Erythroblast (primary cell): ENCODE data around the gene BOD1L1.

Source experiments
- DNase-seq, 2 experiments: peaks; one replicate each; lab custom pipeline; 2025; lab: John Stamatoyannopoulos, UW
- GATA1 ChIP-seq: IDR thresholded peaks from 2 replicates; pipeline ENCODE4 v1.6.1; 2011; ENCODE audit warnings: low read depth, mild to moderate bottlenecking, control low read depth, low read length, moderate library complexity
- POLR2A ChIP-seq: IDR thresholded peaks from 2 replicates; pipeline ENCODE4 v1.6.1; 2011; ENCODE audit warnings: mild to moderate bottlenecking, low read length

Gene BOD1L1

DNA sequence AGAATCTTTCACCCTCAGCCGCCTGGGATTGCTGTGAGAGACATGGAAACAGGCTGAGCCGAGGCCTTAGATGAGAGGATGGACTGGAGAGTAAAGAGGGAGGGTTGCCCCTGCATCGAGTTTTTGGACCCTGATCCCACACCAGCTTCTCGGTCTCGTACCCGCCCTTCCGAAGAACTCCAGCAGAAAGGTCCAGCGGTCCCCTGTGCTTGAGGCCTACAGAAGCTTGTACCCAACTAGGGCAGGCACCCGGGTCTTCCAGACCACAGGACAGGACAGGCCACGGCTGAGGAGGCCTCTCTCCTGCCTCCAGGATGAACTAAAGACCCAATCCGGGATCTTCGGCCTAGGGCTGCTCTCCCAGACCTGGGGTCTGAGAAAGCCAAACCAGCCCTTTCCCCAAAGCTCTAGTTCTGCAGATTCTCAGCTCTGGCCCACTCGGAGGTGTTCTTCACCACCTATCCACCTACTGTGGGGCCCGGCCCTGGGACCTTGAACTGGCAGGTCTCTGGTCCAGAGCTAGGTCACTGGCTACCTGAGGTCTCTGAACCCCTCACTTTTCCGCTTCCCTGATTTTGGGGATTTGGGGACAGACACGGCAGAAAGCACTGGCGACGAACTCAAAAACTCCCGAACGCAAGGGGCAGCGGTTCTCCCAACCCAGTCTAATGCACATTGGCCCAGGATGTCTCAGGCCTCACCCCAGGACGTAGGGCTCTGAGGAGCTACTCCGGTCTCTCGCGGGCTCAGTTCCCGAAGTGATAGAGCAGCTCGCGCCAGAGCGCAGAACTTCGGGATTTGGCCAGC, 84.3 kb downstream of the BOD1L1 start:
- TF ChIP-seq POLR2A (no peak), GATA1 (no peak)
- peak; percentile 9 to 13 for DNase-seq

DNA sequence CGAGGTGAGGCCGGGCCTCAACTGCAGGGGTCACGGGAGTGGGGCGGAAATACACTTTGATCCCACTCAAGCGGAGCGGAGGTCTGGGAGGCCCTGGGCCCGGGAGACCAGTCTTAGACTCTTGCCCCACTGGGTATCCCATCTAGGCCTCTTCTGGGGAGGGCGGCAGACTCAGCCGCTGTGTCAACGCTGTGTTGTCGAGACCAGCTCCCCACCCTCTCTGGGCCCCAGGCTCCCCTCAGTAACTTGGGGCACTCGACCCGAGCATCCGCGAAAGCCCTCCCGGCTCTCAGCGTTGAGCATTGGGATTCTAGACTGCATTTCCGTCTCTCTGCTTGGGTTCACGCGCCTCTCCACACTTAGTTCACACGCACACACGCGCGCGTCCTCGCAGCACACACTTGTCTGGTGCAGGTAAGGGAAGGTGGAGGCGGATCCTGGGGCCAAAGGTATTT, 84.9 kb downstream of the BOD1L1 start:
- TF ChIP-seq POLR2A (no peak), GATA1 (no peak)
- DNase-seq, result no peak

DNA sequence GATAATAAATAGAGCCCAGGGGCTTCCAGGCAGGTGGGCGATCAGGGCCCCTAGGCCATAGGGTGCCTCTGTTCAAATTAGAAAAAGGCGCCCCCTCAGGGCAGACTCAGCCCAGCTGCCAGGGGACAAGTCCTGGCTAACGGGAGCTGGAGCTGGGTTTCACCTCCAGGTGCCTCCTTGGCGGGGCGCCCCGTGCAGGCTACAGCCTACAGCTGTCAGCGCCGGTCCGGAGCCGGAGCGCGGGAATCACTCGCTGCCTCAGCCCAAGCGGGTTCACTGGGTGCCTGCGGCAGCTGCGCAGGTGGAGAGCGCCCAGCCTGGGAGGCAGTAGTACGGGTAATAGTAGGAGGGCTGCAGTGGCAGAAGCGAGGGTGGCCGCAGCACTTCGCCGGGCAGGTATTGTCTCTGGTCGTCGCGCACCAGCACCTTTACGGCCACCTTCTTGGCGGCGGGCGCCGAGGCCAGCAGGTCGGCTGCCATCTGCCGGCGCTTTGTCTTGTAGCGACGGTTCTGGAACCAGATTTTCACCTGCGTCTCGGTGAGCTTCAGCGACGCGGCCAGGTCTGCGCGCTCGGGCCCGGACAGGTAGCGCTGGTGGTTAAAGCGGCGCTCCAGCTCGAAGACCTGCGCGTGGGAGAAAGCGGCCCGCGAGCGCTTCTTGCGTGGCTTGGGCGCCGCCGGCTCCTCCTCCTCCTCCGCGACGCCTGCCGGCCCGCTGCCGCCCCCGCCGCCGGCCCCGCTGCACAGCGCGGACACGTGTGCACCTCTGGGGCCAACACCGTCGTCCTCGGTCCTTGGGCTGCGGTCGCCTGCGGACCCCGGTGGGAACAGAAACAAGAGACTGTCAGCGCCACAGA, 85.6 kb downstream of the BOD1L1 start:
- peak; percentile 33 to 34 for DNase-seq
- TF ChIP-seq POLR2A (no peak), GATA1 (no peak)

DNA sequence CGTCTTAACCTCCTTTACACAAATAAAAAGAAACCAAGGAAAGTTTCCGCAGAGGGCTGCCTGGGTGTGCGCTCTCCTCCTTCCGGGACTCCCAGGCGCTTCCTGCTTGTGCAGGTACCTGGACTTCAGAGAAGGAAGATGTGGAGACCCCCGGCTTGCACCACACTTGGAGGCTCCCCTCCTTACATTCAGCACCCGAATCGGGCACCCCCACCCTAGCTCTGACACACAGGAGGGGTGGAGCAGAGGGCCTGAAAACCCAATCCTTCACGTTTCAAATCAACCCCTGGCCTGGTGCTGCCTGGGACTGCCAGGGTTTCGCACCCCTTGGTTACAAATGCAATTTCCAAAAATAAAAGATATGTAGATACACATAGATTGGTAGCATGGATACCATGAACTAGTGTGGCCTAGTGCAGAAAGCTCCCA, 86.3 kb downstream of the BOD1L1 start:
- TF ChIP-seq POLR2A (no peak), GATA1 (no peak)
- no peak for DNase-seq

DNA sequence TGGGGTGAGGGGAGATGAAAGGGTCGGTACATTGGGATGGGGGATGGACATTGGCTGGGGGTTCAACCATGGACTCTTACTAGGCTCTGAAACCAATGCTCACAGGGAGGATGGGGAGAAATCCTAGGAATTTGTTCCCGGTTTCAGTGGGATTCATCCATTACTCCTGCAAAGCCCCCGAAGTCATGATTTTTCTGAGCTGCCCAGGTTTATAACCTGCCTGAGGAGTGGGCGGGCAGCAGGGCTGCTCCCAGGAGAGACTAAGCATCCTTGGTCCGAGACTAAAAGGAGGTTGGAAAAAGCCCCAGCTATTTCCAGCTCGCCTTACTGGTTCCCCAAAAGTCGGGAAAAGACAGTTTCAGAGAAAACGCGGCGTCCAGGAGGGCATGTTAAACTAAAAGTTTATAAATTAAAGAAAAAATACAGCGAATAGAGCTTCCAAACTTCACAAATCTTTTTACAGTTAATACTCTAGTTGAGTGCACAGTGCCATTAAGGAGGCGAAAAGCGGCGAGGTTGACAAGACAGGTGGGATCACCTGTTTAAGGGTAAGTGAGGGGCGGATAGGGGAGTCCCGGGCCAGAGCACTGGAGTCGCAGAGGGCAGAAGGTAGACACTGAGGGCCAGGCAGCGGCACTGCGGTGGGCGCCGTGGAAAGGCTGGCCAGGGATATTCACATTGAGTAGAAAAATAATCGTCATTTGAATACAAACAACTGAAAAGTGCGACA, 86.9 kb downstream of the BOD1L1 start:
- DNase-seq, result no peak

DNA sequence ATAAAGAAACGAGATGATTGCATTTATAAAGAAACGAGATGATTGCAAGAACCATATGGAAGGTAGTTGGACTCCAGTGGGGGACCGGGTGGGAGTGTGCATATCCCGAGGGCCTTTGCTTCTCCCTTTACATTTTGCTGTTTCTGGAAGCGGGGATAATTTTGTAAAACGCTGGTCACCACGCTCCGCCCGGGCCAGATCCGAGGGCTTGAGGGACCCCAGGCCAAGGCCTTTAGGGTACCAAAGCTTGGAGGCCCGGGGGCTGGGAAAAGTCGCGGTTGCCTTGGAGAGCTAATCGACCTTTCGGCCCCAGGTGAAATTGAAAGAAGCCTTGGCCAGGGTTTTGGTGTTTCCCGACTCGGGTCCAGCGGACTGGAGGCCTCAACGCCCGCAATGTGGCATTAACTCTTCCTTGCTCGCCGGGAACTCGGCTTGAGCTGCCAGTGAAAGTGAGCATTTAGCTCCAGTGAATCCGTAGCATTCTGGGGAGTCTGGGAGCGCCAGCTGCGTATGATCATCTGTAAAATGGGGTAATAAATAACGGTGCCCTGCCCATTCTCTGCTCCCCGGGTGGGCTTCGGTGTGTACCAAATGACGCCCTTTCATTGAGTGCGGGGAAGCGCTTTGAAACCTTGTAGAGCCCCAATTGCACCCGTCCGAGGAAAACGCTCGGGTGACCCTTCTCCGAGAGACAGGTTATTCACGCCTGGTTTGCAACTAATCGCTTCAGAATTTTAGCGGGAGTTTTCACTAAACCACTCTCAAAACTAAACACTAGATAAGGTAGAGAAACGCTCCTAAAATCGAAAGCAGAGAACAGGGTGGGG, 87.7 kb downstream of the BOD1L1 start:
- TF ChIP-seq POLR2A, result no peak
- TF ChIP-seq GATA1, result no peak
- no peak for DNase-seq

More for the DNA sequence above, 86.9 kb downstream of the BOD1L1 start:
- TF ChIP-seq GATA1 (no peak), POLR2A (no peak)

DNA sequence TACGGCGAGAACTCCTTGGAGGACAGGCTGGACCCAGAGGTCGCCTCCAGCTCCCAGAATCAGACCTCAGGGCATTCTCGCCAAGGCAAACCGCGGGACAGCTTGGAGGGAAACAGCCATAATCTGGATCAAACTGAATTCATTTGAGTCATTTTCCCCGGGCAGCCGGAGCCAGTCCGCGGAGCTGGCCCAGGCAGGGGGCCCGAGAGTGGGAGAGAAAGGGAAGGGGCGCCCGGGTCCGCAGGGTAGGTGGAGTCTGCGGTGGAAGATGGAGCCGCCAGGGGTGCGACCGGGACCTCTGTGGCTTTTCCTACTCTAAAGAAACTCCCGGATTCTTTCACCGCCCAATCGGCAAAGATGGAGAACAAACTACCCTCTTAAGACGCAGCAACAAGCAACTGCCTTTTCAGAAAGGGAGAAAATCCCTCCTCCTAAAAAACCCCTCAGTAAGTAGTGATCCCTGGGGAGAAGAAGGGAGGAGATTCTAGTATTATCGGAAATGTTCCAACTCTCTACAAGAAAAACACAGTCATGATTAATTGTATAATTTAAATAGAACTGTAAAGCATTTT, 88.4 kb downstream of the BOD1L1 start:
- DNase-seq, result no peak

DNA sequence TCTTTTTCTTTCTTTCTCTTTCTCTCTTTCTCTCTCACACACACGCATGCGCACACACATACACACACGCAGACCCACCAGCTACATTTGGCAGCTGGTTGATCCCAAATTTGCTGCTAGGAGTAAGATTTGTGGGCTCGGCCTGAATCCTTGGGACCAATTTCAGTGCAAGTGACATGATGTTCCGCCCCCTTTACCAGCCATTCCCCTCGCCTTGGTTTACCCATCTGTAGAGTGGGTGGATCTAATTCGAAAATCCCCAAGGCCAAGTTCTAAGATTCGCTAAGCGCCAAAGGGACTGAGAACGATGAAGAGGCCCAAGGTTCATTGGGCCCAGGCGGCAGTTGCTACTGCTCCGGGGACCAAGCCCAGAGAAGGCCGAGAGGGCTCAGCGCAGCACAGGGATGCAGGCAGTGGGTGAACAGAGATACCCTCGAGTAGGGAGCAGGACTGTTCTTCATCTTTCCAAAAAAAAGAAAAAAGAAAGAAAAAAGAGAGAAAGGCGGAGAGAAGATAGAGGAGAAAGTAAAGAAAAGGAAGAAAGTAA, 89.0 kb downstream of the BOD1L1 start:
- no peak for TF ChIP-seq POLR2A
- no peak for TF ChIP-seq GATA1
- no peak for DNase-seq

More for the DNA sequence above, 88.4 kb downstream of the BOD1L1 start:
- TF ChIP-seq POLR2A (no peak), GATA1 (no peak)

DNA sequence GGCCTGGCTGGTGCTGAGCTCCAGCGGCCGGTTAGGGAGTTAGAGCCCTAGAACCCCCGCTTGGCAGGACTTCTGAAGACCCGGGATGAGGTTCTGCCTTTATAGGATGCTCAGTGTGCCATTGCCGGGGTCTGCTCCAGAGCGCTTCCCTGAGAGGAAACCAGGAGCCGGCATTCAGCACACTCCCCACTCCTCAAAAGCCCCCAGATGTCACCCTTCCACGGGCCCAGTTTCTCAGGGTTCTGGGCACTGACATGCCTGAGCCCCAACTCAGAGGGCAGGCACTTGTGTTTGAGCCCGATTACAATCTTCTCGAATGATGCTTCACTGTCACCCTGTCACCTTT, 89.7 kb downstream of the BOD1L1 start:
- DNase-seq, result no peak
- TF ChIP-seq POLR2A, result no peak
- no peak for TF ChIP-seq GATA1

DNA sequence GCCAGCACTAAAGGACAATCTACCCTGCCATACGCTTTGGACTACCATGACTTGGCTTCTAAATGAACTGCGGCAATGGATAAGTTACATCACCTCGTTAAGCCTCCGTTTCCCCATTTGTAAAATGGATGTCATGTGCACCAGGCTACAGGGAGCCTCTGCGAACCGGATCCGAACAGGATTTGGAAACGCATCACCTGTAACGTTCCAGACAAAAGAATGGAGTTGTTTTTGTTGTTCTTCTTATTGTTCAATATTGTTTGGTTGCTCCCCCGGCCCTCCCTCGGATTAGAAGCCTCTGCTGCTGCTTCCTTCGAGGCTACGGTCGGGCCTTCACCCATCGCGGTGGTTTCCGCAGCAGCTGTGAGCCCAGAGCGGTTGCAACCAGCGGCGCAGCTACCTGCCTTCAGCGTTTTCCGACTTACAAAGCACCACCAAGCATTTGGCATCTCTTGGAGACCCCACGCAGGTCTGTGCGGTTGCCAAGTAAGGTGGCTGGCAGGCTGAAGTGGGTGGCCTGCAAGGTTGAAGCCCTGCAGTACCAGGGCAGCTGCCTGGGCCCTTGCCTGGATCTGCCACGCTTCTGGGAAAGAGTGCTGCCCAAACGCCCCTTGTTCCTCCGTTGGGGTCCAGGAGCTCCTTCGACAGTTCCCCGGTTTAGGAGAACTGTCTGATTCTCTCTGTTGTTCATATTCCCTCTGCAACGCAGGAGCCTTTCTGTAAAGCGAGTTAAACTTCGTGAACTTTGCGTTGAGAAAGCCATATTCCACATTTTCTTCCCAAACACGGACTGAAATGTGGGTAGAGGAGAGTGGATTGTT, 90.3 kb downstream of the BOD1L1 start:
- DNase-seq, result no peak
- TF ChIP-seq POLR2A (no peak), GATA1 (no peak)

DNA sequence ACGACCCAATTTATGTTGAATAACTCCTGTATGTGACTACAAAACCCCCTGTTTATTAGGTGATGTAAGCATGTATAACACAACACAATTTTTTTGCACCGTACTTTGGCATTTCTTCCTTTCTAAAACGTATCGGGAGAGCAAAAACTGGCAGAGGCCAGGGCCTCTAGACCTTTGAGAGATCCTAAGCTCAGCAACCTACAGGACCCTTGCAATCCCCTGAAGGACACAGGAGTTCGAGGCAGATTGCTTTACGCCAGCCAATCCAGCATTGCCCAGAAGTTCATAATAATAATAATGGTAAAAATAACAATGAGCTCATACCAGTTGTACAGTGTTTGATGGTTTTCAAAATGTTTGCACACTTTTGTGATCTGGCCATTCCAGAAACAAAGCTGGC, 90.9 kb downstream of the BOD1L1 start:
- no peak for DNase-seq
- TF ChIP-seq POLR2A (no peak), GATA1 (no peak)
